Ascending aorta (tissue), 2 donors: ENCODE measurements around the gene MAP3K1. TPM values are rescaled to one million over a fixed set of nuclear protein-coding genes. Genes with fewer than 3 reads are reported as not detected.

ENCODE experiments used
- DNase-seq, 2 donors: peaks; one replicate each; pipeline ENCODE4 v3.0.0-alpha.2; 2019; ENCODE audit warnings: low spot score in 2 of 2
- H3K27ac ChIP-seq, 2 donors: fragments of 200-600 bp; sonication (generic); one replicate each; pipeline ENCODE4 v1.5.1; 2016 to 2017; ENCODE audit warnings: mild to moderate bottlenecking in 1 of 2
- H3K27me3 ChIP-seq: fragments of 200-600 bp; sonication (generic); one replicate; pipeline ENCODE4 v1.5.1; 2017
- H3K36me3 ChIP-seq, 2 donors: fragments of 200-600 bp; sonication (generic); one replicate each; pipeline ENCODE4 v1.5.1; 2016
- H3K4me1 ChIP-seq, 2 donors: fragments of 200-600 bp; sonication (generic); one replicate each; pipeline ENCODE4 v1.5.1; 2016 to 2017; ENCODE audit warnings: mild to moderate bottlenecking in 1 of 2
- H3K4me3 ChIP-seq, 2 donors: fragments of 200-600 bp; sonication (generic); one replicate each; pipeline ENCODE4 v1.5.1; 2016 to 2017; ENCODE audit warnings: mild to moderate bottlenecking in 1 of 2
- H3K9me3 ChIP-seq, 2 donors: fragments of 200-600 bp; sonication (generic); one replicate each; pipeline ENCODE4 v1.5.1; 2016
- CTCF ChIP-seq, 3 experiments: fragments of 200-600 bp in 2 of 3; fragments of 450-650 bp in 1 of 3; sonication (generic) in 2 of 3; IDR thresholded peaks; one replicate each; pipeline ENCODE4 v1.5.1; 2016 to 2019; ENCODE audit warnings: antibody characterized with exemption in 3 of 3, mild to moderate bottlenecking in 1 of 3, moderate library complexity in 1 of 3
- intact Hi-C: fragments of 100-400 bp; cut with DNase I; formaldehyde crosslinking; loops from one replicate; pipeline ENCODE4 v1.15.1; 2023
- total RNA-seq: library from RNA; depleted of rRNA; stranded (reverse); fragments of >200 nt; gene quantifications from one replicate; pipeline ENCODE4 v1.1.0, GENCODE V29; 2016

The MAP3K1 gene
- total RNA-seq, 1 donor from 2014 or later: 14.7 TPM

GRCh38 chr5:56873056-56873455 lies 57.7 kb downstream of the MAP3K1 start:
- Histone ChIP-seq H3K9me3 (no peaks in the 10 kb centered on the region), H3K36me3 (peaks cover 6 to 39% of the 10 kb centered on the region in 2 donors)

DNA sequence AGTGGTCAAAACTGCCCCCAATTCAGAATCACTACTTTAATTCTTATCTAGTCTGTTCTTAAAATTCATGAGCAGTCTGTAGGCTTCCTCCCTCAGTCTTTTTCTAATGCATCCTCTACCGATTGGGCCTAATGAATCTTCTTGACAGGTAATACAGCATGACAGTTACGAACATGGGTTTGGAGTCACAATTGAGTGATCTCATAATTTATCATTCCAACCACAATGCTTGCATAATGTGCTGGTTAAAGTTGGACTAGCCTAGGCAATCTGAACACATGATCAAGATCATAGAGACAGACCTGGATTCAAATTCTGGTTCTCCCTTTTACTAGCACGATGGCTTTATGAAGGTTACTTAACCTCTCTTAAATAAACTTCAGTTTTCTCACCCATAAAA lies 61.0 kb downstream of the MAP3K1 start:
- no peak overlapping the region for H3K27ac ChIP-seq
- no peaks in the 10 kb centered on the region for H3K27me3 ChIP-seq
- H3K4me1 ChIP-seq: no peaks in the 10 kb centered on the region
- H3K4me3 ChIP-seq: no peak overlapping the region
- intact Hi-C loops: no loop called here
- no peak for DNase-seq
- TF ChIP-seq CTCF (IDR thresholded peaks at IDR 0.05): no peak
- H3K9me3 ChIP-seq: no peaks in the 10 kb centered on the region
- H3K36me3 ChIP-seq: peaks cover 14 to 44% of the 10 kb centered on the region in 2 donors

More at GRCh38 chr5:56873056-56873455, 57.7 kb downstream of the MAP3K1 start:
- no peak overlapping the region for H3K4me3 ChIP-seq
- intact Hi-C loops: no loop called here
- H3K27ac ChIP-seq: no peak overlapping the region
- no peaks in the 10 kb centered on the region for H3K4me1 ChIP-seq
- no peak for DNase-seq
- no peaks in the 10 kb centered on the region for H3K27me3 ChIP-seq
- no peak for TF ChIP-seq CTCF (IDR thresholded peaks at IDR 0.05)

DNA sequence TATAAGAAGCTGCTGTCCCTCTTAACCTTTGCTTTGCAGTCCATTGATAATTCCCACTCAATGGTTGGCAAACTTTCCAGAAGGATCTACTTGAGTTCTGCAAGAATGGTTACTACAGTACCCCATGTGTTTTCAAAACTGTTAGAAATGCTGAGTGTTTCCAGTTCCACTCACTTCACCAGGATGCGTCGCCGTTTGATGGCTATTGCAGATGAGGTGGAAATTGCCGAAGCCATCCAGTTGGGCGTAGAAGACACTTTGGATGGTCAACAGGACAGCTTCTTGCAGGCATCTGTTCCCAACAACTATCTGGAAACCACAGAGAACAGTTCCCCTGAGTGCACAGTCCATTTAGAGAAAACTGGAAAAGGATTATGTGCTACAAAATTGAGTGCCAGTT lies 66.2 kb downstream of the MAP3K1 start:
- no peaks in the 10 kb centered on the region for H3K9me3 ChIP-seq
- no peaks in the 10 kb centered on the region for H3K27me3 ChIP-seq
- H3K36me3 ChIP-seq: peaks cover 41 to 61% of the 10 kb centered on the region in 2 donors
- no peak for DNase-seq
- no peaks in the 10 kb centered on the region for H3K4me1 ChIP-seq
- no peak for TF ChIP-seq CTCF (IDR thresholded peaks at IDR 0.05)
- no peak overlapping the region for H3K4me3 ChIP-seq
- intact Hi-C loops: no loop called here
- no peak overlapping the region for H3K27ac ChIP-seq

DNA sequence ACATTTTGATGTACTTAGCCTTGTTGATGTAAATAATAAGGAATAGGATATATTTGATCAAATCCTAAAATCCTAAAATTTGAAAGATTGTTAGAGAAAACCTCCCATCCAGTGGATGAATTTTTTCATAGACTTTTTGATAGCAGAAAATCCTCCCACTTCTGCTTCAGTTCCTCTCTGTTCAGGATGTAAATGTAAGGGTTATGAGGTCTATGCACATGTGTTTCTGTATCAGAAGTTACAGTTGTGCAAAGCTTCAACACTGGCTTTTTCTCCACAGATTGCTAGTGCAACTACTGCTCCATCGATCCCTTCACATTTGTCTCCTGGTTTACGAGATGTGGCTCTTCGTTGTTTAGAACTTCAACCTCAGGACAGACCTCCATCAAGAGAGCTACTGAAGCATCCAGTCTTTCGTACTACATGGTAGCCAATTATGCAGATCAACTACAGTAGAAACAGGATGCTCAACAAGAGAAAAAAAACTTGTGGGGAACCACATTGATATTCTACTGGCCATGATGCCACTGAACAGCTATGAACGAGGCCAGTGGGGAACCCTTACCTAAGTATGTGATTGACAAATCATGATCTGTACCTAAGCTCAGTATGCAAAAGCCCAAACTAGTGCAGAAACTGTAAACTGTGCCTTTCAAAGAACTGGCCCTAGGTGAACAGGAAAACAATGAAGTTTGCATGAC lies 78.1 kb downstream of the MAP3K1 start:
- Histone ChIP-seq H3K4me1 (no peaks in the 10 kb centered on the region), H3K9me3 (no peaks in the 10 kb centered on the region), H3K4me3 (no peak overlapping the region), H3K36me3 (peaks cover 9 to 28% of the 10 kb centered on the region in 2 donors), H3K27ac (no peak overlapping the region), H3K27me3 (no peaks in the 10 kb centered on the region)
- no peak for TF ChIP-seq CTCF (IDR thresholded peaks at IDR 0.05)
- intact Hi-C loops: no loop called here
- DNase-seq: no peak

DNA sequence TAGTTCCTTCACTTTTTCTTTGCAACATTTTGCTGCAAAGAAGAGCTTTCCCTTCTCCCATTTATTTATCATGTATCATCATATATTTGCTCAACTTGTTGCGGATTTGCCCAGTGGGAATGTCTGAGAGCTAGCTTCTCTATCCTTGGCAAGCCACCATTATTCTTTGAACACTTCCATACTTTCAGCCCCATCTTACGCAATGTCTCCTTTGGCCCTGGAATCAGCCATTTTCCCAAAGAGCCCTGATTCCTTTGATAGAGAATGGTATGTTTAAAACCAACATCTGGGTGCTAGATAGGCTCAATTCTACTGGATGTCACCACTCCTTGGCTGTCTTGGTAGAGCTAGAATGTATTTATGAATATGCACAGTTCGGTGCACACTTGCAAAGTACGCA lies 81.4 kb downstream of the MAP3K1 start:
- peaks cover 0 to 8% of the 10 kb centered on the region in 2 donors for H3K36me3 ChIP-seq
- intact Hi-C loops: no loop called here
- DNase-seq: no peak
- no peaks in the 10 kb centered on the region for H3K9me3 ChIP-seq
- H3K27me3 ChIP-seq: no peaks in the 10 kb centered on the region
- no peaks in the 10 kb centered on the region for H3K4me1 ChIP-seq
- no peak overlapping the region for H3K4me3 ChIP-seq
- TF ChIP-seq CTCF (IDR thresholded peaks at IDR 0.05): no peak
- H3K27ac ChIP-seq: no peak overlapping the region
